ENCODE data around the gene FECH.

GRCh38 chr18:57570162-57570561 lies 16.3 kb downstream of the FECH start:
- no peak for TF ChIP-seq CTCF (IDR thresholded peaks at IDR 0.05; ENCODE audit: low read length)
- no peak for TF ChIP-seq EZH2 (IDR thresholded peaks at IDR 0.05; ENCODE audit: borderline replicate concordance, low read length)

Data from OCI-LY1 (cell line).